NCI-H510A (cell line): ENCODE results near the gene SGO1.
"Not testable (repeated sequence)": the region's sequence is repeated elsewhere in the genome, so short reads cannot be mapped to it uniquely, and the experiment has no call there.

ENCODE experiments used
- DNase-seq: peaks from one replicate; lab custom pipeline; 2025; lab: John Stamatoyannopoulos, UW

Gene SGO1

GRCh38 chr3:20185679-20186599 is at the start of gene SGO1:
Gene SGO1 (minus strand): TSS chr3:20186206. CDS start chr3:20184027, 2,179 bp downstream.
- DNase-seq, result peak; percentile 82

GRCh38 chr3:20235796-20236195 is 49.8 kb upstream of the SGO1 start:
- DNase-seq, result no peak

- DNase-seq, result no peak
Measured at GRCh38 chr3:20232906-20233780, 47.1 kb upstream of the SGO1 start.

- no peak for DNase-seq
Measured at GRCh38 chr3:20230954-20231353, 44.9 kb upstream of the SGO1 start.

- DNase-seq, result no peak
Measured at GRCh38 chr3:20225769-20226168, 39.8 kb upstream of the SGO1 start.

- no peak for DNase-seq
Measured at GRCh38 chr3:20222274-20222673, 36.3 kb upstream of the SGO1 start.

GRCh38 chr3:20218215-20218614 is 32.2 kb upstream of the SGO1 start:
- DNase-seq, result no peak

GRCh38 chr3:20215636-20216035 is 29.6 kb upstream of the SGO1 start:
- DNase-seq, result no peak

- not testable (repeated sequence) for DNase-seq
Measured at GRCh38 chr3:20213491-20213890, 27.5 kb upstream of the SGO1 start.

GRCh38 chr3:20207945-20208344 is 21.9 kb upstream of the SGO1 start:
- DNase-seq, result not testable (repeated sequence)

- DNase-seq, result not testable (repeated sequence)
Measured at GRCh38 chr3:20205898-20206297, 19.9 kb upstream of the SGO1 start.

GRCh38 chr3:20201143-20201542 is 15.1 kb upstream of the SGO1 start:
- no peak for DNase-seq

GRCh38 chr3:20197775-20198174 is 11.8 kb upstream of the SGO1 start:
- DNase-seq, result no peak

GRCh38 chr3:20194793-20195460 is 8.9 kb upstream of the SGO1 start:
- DNase-seq, result no peak

GRCh38 chr3:20190991-20191390 is 5.0 kb upstream of the SGO1 start:
- DNase-seq, result no peak

- no peak for DNase-seq
Measured at GRCh38 chr3:20186600-20187004, 596 bp upstream of the SGO1 start.

GRCh38 chr3:20185331-20185678 is 701 bp downstream of the SGO1 start:
- no peak for DNase-seq

GRCh38 chr3:20182206-20182605 is 3.8 kb downstream of the SGO1 start:
- no peak for DNase-seq

- DNase-seq, result no peak
Measured at GRCh38 chr3:20181276-20181675, 4.7 kb downstream of the SGO1 start.

- DNase-seq, result no peak
Measured at GRCh38 chr3:20173844-20174410, 12.1 kb downstream of the SGO1 start.

GRCh38 chr3:20161714-20162113 is 24.3 kb downstream of the SGO1 start:
- no peak for DNase-seq

GRCh38 chr3:20160230-20160629 is 25.8 kb downstream of the SGO1 start:
- DNase-seq, result no peak
